Activated CD4-positive, alpha-beta T cell treated with anti-CD3 and anti-CD28 coated beads, Interleukin-10, Interleukin-2, amounts not matched to agents 100 ng/mL and 50 ng/mL, durations not matched to agents 16 hours and 8 hours (primary cell): ENCODE data around the gene TRIM6.
A peak's percentile ranks its signal among the peaks of the same experiment; 100 is the strongest.
"Not testable (repeated sequence)": the region's sequence is repeated elsewhere in the genome, so short reads cannot be mapped to it uniquely, and the experiment has no call there.

Experiments used
- DNase-seq: peaks from one replicate; pipeline ENCODE4 v3.0.0-alpha.2; 2020

TRIM6 gene

DNA sequence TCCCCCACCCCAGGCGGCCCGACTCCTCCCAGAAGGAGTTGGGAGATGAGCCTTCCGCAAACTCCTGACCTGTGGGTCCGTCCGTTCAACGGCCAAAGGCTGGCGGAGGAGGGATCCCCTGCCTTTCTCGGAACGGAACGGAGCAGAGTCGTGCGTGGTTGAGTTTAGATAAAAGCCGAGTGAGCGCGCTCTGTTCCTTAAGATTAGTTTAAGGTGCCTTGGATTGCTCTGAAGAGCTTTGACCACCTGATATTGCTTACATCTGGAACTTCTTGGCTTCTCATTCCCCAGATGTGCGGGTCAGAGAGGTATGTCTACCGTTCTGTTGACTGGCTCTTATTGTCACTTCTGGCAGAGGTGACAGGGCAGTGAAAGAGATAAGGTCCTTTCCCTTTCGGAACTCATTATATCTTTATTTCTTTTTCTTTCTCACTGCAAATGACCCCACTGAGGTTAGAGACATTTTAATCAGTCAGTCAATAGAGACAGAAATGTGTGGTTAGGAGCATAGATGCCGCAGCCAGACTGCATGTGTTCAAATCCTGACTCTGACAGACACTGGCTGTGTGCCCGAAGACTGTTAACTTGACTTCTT, at the start of gene TRIM6:
Gene TRIM6 (plus strand): TSS at position 31 of the 595 bp plus-strand sequence. CDS start 261 bp downstream, at position 292.
- peak; percentile 16 for DNase-seq

GRCh38 chr11:5547982-5548381, 48.5 kb upstream of the TRIM6 start:
- DNase-seq = no peak

GRCh38 chr11:5548440-5548839, 48.0 kb upstream of the TRIM6 start, which contains the start of gene OR52H1:
TSS of gene OR52H1 (minus strand) at chr11:5548540. CDS start at chr11:5545505, 3,035 bp downstream.
- no peak for DNase-seq

DNA sequence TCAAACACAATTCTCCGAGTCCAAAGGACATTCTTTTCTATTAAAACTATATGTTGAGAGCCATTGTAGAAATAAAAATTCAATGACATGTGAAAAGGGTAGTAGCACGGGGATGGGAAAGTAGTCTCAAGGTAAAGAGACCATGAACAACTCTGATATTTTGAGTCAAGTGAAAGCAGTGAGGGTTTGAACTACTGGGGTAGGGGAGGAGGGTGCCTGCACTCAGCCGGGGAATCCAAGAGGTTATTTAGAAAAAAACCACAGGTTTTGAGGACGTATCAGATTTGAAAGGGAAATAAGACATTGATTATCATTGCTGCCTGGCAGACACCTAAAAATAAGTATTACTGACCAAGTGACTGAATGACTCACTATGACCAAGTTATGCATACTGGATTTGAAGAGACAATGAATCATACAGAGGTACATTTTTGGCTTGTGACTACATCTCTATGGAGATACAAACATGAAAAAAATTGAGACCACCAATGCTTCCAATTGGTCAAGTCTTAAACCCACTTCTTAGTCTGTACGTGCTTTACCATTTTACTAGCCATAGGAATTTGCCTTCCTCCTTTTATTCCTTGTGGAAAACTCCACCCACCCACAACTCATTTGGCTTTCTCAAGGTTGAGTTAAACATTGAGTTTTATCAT, 45.9 kb upstream of the TRIM6 start:
- no peak for DNase-seq

- no peak for DNase-seq
Observed at GRCh38 chr11:5553343-5553742, 43.1 kb upstream of the TRIM6 start.

DNA sequence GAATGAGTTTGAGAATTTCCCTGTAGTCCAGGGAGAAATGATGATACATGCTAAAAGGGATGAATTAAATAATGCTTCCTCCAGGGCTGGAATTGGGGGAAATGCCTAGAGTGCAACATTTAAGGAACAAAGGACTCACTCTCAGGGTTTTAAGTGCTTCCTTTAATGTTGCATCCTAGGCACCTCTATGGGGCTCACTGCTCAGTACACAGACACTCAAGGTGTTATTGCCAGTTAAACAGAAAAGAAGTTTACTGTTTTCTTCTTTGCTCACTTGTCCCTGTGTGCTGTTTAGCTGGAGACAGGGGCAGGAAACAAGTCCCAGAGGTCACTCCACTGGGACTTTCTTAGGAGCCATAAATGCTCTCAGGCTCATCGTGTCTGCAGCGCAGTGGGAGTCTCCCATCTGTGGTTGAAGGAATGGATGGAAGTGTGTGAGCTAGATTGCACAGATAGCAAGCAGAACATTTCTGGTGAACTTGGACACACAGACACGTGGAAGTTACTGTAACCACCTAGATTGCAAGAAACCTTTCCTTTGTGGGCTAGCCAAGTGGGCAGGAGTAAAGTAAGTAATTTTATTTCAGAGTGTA, 39.7 kb upstream of the TRIM6 start:
- DNase-seq = no peak

- no peak for DNase-seq
Observed at GRCh38 chr11:5557751-5558150, 38.7 kb upstream of the TRIM6 start.

DNA sequence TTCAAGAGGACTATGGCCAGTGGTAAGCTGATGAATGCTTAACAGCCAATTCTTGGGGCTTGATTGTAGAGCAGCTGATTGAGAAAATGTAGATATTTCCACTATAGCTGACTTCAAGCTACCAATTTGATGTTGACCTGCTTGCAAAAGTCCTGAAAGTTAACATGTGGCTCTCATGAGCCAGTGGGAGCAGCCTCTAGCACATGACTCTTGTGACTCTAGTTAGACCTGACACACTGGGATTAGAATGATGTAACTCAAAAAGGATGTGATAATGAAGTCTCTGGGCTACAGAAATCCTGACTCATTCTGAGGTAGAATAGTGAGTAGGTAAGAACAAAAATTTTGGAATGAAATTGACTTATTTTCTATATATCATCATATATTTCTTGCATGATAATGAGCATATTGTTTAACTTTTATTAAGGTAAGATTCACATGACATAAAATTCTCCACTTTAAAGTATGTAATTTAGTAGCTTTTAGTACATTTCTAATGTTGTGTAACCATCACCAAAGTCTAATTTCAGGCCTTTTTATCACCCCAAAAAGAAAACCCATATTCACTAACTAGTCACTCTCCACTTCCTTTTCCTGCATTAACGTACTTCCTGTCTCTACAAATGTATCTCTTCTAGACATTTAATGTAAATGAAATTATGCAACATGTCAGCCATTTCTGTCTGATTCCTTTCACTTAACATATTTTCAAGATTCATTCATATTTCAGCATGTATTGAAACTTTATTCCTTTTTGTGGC, 32.0 kb upstream of the TRIM6 start:
- DNase-seq = no peak

DNA sequence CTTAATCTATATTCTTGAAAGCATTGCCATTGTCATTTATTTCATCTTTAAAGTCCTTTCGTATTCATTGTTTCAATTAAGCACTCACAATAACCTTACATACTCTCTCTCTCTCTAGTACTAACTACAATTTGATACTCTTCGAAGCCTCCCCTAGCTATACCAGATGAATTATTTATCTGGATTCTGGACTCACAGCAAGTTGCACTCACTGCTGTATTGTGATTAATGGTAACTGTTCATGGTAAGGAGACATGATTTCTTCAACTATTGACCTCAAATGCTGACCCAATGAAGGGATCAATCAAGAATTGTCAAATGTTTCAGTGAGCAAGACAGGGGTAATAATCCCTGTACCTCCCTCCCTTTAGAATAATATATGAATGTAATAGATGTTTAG, 21.8 kb upstream of the TRIM6 start:
- no peak for DNase-seq

GRCh38 chr11:5575152-5575551, 21.3 kb upstream of the TRIM6 start:
- no peak for DNase-seq

- no peak for DNase-seq
Observed at GRCh38 chr11:5577101-5577500, 19.3 kb upstream of the TRIM6 start.

- no peak for DNase-seq
Observed at GRCh38 chr11:5580577-5580976, 15.9 kb upstream of the TRIM6 start, which contains the start of gene OR52B6. TSS of gene OR52B6 (plus strand) at chr11:5580877. CDS start at chr11:5580877, 0 bp downstream.

DNA sequence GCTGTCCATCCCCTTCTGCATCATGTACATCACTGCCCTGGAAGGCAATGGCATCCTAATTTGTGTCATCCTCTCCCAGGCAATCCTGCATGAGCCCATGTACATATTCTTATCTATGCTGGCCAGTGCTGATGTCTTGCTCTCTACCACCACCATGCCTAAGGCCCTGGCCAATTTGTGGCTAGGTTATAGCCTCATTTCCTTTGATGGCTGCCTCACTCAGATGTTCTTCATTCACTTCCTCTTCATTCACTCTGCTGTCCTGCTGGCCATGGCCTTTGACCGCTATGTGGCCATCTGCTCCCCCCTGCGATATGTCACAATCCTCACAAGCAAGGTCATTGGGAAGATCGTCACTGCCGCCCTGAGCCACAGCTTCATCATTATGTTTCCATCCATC, 15.4 kb upstream of the TRIM6 start:
- no peak for DNase-seq

DNA sequence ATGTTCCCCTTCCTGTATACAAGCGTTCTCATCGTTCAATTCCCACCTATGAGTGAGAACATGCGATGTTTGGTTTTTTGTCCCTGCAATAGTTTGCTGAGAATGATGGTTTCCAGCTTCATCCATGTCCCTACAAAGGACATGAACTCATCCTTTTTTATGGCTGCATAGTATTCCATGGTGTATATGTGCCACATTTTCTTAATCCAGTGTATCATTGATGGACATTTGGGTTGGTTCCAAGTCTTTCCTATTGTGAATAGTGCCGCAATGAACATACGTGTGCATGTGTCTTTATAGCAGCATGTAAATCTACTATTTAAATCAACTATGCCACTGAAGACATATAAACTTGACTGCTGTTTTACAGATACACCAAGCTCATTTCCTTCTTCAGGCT, 12.0 kb upstream of the TRIM6 start:
- DNase-seq = not testable (repeated sequence)

DNA sequence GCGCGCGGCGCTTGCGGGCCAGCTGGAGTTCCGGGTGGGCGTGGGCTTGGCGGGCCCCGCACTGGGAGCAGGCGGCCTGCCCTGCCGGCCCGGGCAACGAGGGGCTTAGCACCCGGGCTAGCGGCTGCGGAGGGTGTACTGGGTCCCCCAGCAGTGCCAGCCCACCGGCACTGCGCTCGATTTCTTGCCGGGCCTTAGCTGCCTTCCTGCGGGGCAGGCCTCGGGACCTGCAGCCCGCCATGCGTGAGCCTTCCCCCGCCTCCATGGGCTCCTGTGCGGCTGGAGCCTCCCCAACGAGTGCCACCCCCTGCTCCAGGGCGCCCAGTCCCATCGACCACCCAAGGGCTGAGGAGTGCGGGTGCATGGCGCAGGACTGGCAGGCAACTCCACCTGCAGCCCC, 6.5 kb upstream of the TRIM6 start:
- DNase-seq = not testable (repeated sequence)

DNA sequence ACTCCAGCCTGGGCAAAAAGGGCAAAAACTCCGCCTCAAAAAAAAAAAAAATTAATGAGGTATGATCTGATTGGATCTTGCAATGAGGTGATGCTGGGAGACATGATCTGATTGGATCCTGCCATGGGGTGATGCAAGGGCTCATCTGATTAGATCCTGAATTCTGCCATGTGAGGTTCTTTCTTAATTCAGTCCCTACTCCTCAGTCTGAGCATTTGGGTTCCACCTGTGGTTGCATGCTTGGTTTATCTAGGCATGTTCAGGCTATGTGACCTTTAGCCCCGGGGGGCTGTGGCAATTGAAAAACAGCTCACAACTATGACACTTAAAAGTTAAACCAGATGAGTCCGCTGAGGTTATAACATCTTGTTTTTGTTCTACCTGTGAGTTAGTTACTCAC, 4.8 kb upstream of the TRIM6 start:
- no peak for DNase-seq

DNA sequence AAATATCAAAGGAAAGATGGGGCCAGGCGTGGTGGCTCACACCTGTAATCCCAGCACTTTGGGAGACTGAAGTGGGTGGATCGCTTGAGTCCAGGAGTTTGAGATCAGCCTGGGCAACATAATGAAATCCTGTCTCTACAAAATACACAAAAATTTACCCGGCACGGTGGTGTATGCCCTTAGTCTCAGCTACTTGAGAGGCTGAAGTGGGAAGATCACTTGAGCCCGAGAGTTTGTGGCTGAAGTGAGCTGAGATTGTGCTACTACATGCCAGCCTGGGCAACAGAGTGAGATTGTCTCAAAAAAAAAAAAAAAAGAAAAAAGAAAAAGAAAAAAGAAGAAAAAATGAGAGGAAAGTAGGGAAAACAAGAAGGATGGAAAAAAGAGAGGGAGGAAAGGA, 3.8 kb upstream of the TRIM6 start:
- no peak for DNase-seq

- DNase-seq = no peak
Observed at GRCh38 chr11:5593146-5593545, 3.3 kb upstream of the TRIM6 start.

DNA sequence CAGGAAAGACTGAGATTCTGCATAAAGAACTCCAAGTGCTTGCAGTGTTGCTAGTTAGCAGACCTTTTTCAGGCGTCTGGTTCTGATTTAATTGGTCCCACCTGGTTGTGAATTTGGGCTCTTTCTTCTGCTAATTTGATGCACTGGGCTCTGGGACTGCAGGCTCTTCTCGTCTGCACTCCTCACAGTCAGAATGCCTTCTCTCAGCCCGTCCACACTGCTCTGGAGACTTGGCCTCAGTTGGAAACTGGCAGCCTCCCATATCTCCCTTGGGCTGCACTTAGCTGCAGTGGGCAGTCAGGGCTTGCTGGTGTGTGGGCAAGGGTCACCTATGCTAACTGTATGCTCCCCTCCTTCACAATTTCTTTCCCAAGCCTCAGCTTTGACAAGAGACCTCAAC, 1.5 kb downstream of the TRIM6 start:
- DNase-seq = no peak

DNA sequence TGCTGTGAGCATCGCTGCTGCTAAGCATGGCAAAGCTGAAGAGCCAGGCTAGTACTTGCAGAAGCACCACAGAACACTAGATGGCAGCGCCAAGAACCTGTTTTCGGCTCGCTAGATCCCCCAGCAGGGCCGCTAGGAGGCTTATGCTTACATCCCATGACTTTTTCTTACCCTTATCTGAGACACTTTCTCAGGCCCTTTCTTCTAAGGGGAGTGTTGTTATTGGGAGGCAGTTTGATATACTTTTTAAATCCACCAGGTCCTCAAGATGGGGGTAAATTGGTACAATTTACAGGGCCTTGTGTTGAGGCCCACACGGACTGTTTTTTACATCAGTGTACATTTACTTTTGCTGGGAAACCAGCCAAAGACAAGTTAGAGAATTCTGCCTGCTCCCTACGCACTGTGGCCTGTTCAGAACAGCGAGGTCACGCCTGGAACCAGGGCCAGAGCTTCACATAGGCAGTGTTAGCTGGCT, 4.0 kb downstream of the TRIM6 start:
- peak; percentile 67 for DNase-seq

DNA sequence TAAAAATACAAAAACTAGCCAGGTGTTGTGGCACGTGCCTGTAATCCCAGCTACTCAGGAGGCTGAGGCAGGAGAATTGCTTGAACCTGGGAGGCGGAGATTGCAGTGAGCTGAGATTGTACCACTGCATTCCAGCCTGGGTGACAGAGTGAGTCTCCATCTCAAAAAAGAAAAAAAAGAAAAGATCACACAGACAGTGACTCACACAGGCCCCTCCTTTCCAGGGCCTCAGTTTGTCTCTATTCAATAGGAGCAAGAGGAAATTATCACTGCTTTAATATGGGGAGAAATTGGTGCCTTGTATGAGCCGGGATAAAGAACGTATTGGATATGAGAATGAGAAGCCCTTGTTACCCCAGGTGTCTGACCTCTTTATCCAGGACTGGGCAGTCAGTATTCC, 6.4 kb downstream of the TRIM6 start:
- DNase-seq = not testable (repeated sequence)

DNA sequence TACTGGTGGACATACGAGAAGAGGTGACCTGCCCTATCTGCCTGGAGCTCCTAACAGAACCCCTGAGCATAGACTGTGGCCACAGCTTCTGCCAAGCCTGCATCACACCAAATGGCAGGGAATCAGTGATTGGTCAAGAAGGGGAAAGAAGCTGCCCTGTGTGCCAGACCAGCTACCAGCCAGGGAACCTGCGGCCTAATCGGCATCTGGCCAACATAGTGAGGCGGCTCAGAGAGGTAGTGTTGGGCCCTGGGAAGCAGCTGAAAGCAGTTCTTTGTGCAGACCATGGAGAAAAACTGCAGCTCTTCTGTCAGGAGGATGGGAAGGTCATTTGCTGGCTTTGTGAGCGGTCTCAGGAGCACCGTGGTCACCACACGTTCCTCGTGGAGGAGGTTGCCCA, 6.9 kb downstream of the TRIM6 start:
- DNase-seq = no peak

DNA sequence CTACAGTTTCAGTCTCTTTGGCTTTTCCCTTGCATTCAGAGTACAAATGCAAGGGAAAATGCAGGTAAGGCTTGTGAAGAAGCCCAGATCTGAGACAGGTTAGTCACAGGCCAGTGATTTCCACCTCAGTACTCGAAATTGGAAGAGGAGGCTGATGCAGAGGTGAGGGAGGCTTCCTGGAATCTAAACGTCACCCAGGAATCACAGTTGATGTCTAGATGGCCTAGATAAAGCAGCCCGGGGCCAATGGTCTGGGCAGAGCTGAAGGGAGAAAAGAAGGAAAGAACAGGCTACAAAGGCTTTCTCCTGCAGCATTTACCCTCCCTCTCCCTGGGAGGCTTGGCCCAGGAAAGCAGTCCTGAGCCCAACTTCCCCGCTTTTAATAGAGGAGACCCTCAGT, 8.5 kb downstream of the TRIM6 start:
- no peak for DNase-seq
